ENCODE data around the gene CDK8.

CDK8 gene

GRCh38 chr13:26295812-26296211 is 41.9 kb downstream of the CDK8 start:
- TF ChIP-seq FOXM1 (IDR thresholded peaks at IDR 0.05; ENCODE audit: borderline replicate concordance, low read depth) (no peak), EGR1 (IDR thresholded peaks at IDR 0.05) (no peak), RAD21 (IDR thresholded peaks at IDR 0.05; ENCODE audit: low read depth) (no peak), TEAD4 (IDR thresholded peaks at IDR 0.05) (no peak), USF1 (IDR thresholded peaks at IDR 0.05) (no peak), REST (IDR thresholded peaks at IDR 0.05; ENCODE audit: low read depth) (no peak), TCF12 (IDR thresholded peaks at IDR 0.05; ENCODE audit: low read depth) (no peak), YY1 (IDR thresholded peaks at IDR 0.05; ENCODE audit: low read depth) (no peak), CREB1 (IDR thresholded peaks at IDR 0.05; ENCODE audit: low read depth) (no peak), TAF1 (IDR thresholded peaks at IDR 0.05; ENCODE audit: low read depth) (no peak), NFIC (IDR thresholded peaks at IDR 0.05) (no peak), EP300 (IDR thresholded peaks at IDR 0.05; ENCODE audit: borderline replicate concordance) (no peak), CEBPB (IDR thresholded peaks at IDR 0.05) (no peak), ZBTB7A (IDR thresholded peaks at IDR 0.05; ENCODE audit: low read depth) (no peak)

- no peak for TF ChIP-seq FOXM1 (IDR thresholded peaks at IDR 0.05; ENCODE audit: borderline replicate concordance, low read depth)
- no peak for TF ChIP-seq EP300 (IDR thresholded peaks at IDR 0.05; ENCODE audit: borderline replicate concordance)
Measured at GRCh38 chr13:26299168-26299750, 45.3 kb downstream of the CDK8 start.

GRCh38 chr13:26300140-26300539 is 46.2 kb downstream of the CDK8 start:
- TF ChIP-seq RAD21 (IDR thresholded peaks at IDR 0.05; ENCODE audit: low read depth) (no peak), FOXM1 (IDR thresholded peaks at IDR 0.05; ENCODE audit: borderline replicate concordance, low read depth) (no peak), CEBPB (IDR thresholded peaks at IDR 0.05) (no peak), TAF1 (IDR thresholded peaks at IDR 0.05; ENCODE audit: low read depth) (no peak), EP300 (IDR thresholded peaks at IDR 0.05; ENCODE audit: borderline replicate concordance) (no peak), TEAD4 (IDR thresholded peaks at IDR 0.05) (no peak), REST (IDR thresholded peaks at IDR 0.05; ENCODE audit: low read depth) (no peak), TCF12 (IDR thresholded peaks at IDR 0.05; ENCODE audit: low read depth) (no peak), EGR1 (IDR thresholded peaks at IDR 0.05) (no peak), MAX (IDR thresholded peaks at IDR 0.05) (no peak), USF1 (IDR thresholded peaks at IDR 0.05) (no peak), NFIC (IDR thresholded peaks at IDR 0.05) (no peak), YY1 (IDR thresholded peaks at IDR 0.05; ENCODE audit: low read depth) (no peak), CREB1 (IDR thresholded peaks at IDR 0.05; ENCODE audit: low read depth) (no peak), ZBTB7A (IDR thresholded peaks at IDR 0.05; ENCODE audit: low read depth) (no peak)

GRCh38 chr13:26305676-26306075 is 51.7 kb downstream of the CDK8 start:
- TF ChIP-seq FOXM1 (IDR thresholded peaks at IDR 0.05; ENCODE audit: borderline replicate concordance, low read depth): no peak

GRCh38 chr13:26307701-26308100 is 53.8 kb downstream of the CDK8 start:
- TF ChIP-seq YY1 (IDR thresholded peaks at IDR 0.05; ENCODE audit: low read depth) (no peak), TAF1 (IDR thresholded peaks at IDR 0.05; ENCODE audit: low read depth) (no peak), REST (IDR thresholded peaks at IDR 0.05; ENCODE audit: low read depth) (no peak), ZBTB7A (IDR thresholded peaks at IDR 0.05; ENCODE audit: low read depth) (no peak), NFIC (IDR thresholded peaks at IDR 0.05) (no peak), TCF12 (IDR thresholded peaks at IDR 0.05; ENCODE audit: low read depth) (no peak)

Measured in Ishikawa (cell line).